Nucleus accumbens (tissue), 56 donors: ENCODE data around the gene SDE2.
"Not testable (repeated sequence)": the region's sequence is repeated elsewhere in the genome, so short reads cannot be mapped to it uniquely, and the experiment has no call there.

Experiments used
- DNase-seq, 56 donors: peaks; one replicate each; lab custom pipeline; 2025; lab: John Stamatoyannopoulos, UW

The SDE2 gene

GRCh38 chr1:225946803-225947202, 52.3 kb downstream of the SDE2 start:
- DNase-seq = no peak

GRCh38 chr1:225946082-225946620, 53.0 kb downstream of the SDE2 start:
- DNase-seq = no peak

GRCh38 chr1:225945564-225945963, 53.6 kb downstream of the SDE2 start:
- DNase-seq = no peak

- no peak for DNase-seq
Observed at GRCh38 chr1:225944951-225945350, 54.2 kb downstream of the SDE2 start.

- DNase-seq = no peak
Observed at GRCh38 chr1:225944387-225944786, 54.8 kb downstream of the SDE2 start.

- no peak for DNase-seq
Observed at GRCh38 chr1:225943582-225943981, 55.6 kb downstream of the SDE2 start.

GRCh38 chr1:225942574-225942973, 56.6 kb downstream of the SDE2 start:
- DNase-seq = no peak

- no peak for DNase-seq
Observed at GRCh38 chr1:225941942-225942222, 57.3 kb downstream of the SDE2 start.

- DNase-seq = no peak
Observed at GRCh38 chr1:225941187-225941941, 57.8 kb downstream of the SDE2 start, which contains the start of gene LEFTY2. LEFTY2 (minus strand) TSS chr1:225941220; CDS start chr1:225941140, 80 bp downstream.

- DNase-seq = no peak
Observed at GRCh38 chr1:225940385-225941151, 58.6 kb downstream of the SDE2 start.

- not testable (repeated sequence) for DNase-seq
Observed at GRCh38 chr1:225939939-225940310, 59.2 kb downstream of the SDE2 start.

GRCh38 chr1:225939097-225939938, 59.8 kb downstream of the SDE2 start:
- not testable (repeated sequence) for DNase-seq

GRCh38 chr1:225937048-225937968, 61.8 kb downstream of the SDE2 start:
- no peak for DNase-seq

- DNase-seq = no peak
Observed at GRCh38 chr1:225936523-225936922, 62.6 kb downstream of the SDE2 start.

- DNase-seq = not testable (repeated sequence)
Observed at GRCh38 chr1:225936086-225936485, 63.1 kb downstream of the SDE2 start.

- DNase-seq = no peak
Observed at GRCh38 chr1:225934711-225935110, 64.4 kb downstream of the SDE2 start.

- no peak for DNase-seq
Observed at GRCh38 chr1:225933072-225933471, 66.1 kb downstream of the SDE2 start.
